H9 (cell line): ENCODE results near the gene CDK14. TPM values are rescaled to one million over a fixed set of nuclear protein-coding genes. Genes with fewer than 3 reads are reported as not detected.

Experiments
- DNase-seq: peaks from one replicate; pipeline ENCODE4 v3.0.0-alpha.2; 2017
- H2AFZ ChIP-seq: one replicate; pipeline ENCODE4 v1.6.1; 2013; ENCODE audit warnings: mild to moderate bottlenecking, low read length, control low read depth, moderate library complexity
- H2AK5ac ChIP-seq: 2 replicates; pipeline ENCODE4 v1.6.1; 2013; ENCODE audit warnings: low read length, control low read depth, mixed read lengths; ENCODE audit not compliant: insufficient read length
- H2BK120ac ChIP-seq: one replicate; pipeline ENCODE4 v1.6.1; 2013; ENCODE audit warnings: low read depth, mild to moderate bottlenecking, low read length, control low read depth, inconsistent platforms; ENCODE audit not compliant: poor library complexity, severe bottlenecking
- H2BK12ac ChIP-seq: 2 replicates; pipeline ENCODE4 v1.6.1; 2013; ENCODE audit warnings: low read length, control low read depth, mixed read lengths, low read depth; ENCODE audit not compliant: insufficient read length
- H2BK15ac ChIP-seq: 2 replicates; pipeline ENCODE4 v1.6.1; 2013; ENCODE audit warnings: low read depth, low read length, control low read depth
- H2BK20ac ChIP-seq: one replicate; pipeline ENCODE4 v1.6.1; 2013; ENCODE audit warnings: low read depth, mild to moderate bottlenecking, low read length, control low read depth, inconsistent platforms; ENCODE audit not compliant: poor library complexity, severe bottlenecking
- H2BK5ac ChIP-seq: 2 replicates; pipeline ENCODE4 v1.6.1; 2013; ENCODE audit warnings: low read length, control low read depth, mixed read lengths; ENCODE audit not compliant: insufficient read length
- H3K14ac ChIP-seq: 2 replicates; pipeline ENCODE4 v1.6.1; 2013; ENCODE audit warnings: low read length, control low read depth; ENCODE audit not compliant: insufficient read depth
- H3K18ac ChIP-seq: 2 replicates; pipeline ENCODE4 v1.6.1; 2013; ENCODE audit warnings: low read depth, mild to moderate bottlenecking, mixed read lengths, low read length, control low read depth; ENCODE audit not compliant: insufficient read length
- H3K23ac ChIP-seq: 2 replicates; pipeline ENCODE4 v1.6.1; 2013; ENCODE audit warnings: low read length, control low read depth, mixed read lengths, low read depth; ENCODE audit not compliant: insufficient read length
- H3K23me2 ChIP-seq: 2 replicates; pipeline ENCODE4 v1.6.1; 2013; ENCODE audit warnings: low read depth, mild to moderate bottlenecking, mixed read lengths, low read length, control low read depth; ENCODE audit not compliant: insufficient read length, poor library complexity, severe bottlenecking
- H3K27ac ChIP-seq: 2 replicates; pipeline ENCODE4 v1.5.1; 2013; ENCODE audit warnings: low read length, control low read depth, mixed read lengths, low read depth; ENCODE audit not compliant: insufficient read length
- H3K27me3 ChIP-seq: 2 replicates; pipeline ENCODE4 v1.6.1; 2013; ENCODE audit warnings: low read length, control low read depth, inconsistent platforms; ENCODE audit not compliant: insufficient read depth
- H3K4ac ChIP-seq: 2 replicates; pipeline ENCODE4 v1.6.1; 2013; ENCODE audit warnings: low read depth, mild to moderate bottlenecking, control low read depth, inconsistent platforms, low read length, moderate library complexity
- H3K4me1 ChIP-seq: 2 replicates; pipeline ENCODE4 v1.6.1; 2013; ENCODE audit warnings: low read length, control low read depth, inconsistent platforms; ENCODE audit not compliant: insufficient read depth
- H3K4me2 ChIP-seq: 2 replicates; pipeline ENCODE4 v1.6.1; 2013; ENCODE audit warnings: low read length, control low read depth, mixed read lengths; ENCODE audit not compliant: insufficient read length, insufficient read depth
- H3K56ac ChIP-seq: 2 replicates; pipeline ENCODE4 v1.6.1; 2013; ENCODE audit warnings: low read depth, mild to moderate bottlenecking, mixed read lengths, low read length, control low read depth; ENCODE audit not compliant: insufficient read length
- H3K79me1 ChIP-seq: 2 replicates; pipeline ENCODE4 v1.6.1; 2013; ENCODE audit warnings: low read depth, mild to moderate bottlenecking, moderate library complexity, low read length, control low read depth, inconsistent platforms; ENCODE audit not compliant: insufficient read depth, poor library complexity, severe bottlenecking
- H3K79me2 ChIP-seq: 2 replicates; pipeline ENCODE4 v1.6.1; 2013; ENCODE audit warnings: low read length, control low read depth, inconsistent platforms; ENCODE audit not compliant: insufficient read depth
- H3K9ac ChIP-seq: 2 replicates; pipeline ENCODE4 v1.6.1; 2013; ENCODE audit warnings: low read length, control low read depth, mixed read lengths; ENCODE audit not compliant: insufficient read length; ENCODE audit errors: extremely low read depth
- H3K9me3 ChIP-seq: one replicate; pipeline ENCODE4 v1.6.1; 2013; ENCODE audit warnings: low read depth, low read length, inconsistent platforms; ENCODE audit not compliant: control insufficient read depth
- H3T11ph ChIP-seq: one replicate; pipeline ENCODE4 v1.6.1; 2013; ENCODE audit warnings: mild to moderate bottlenecking, low read length, control low read depth, inconsistent platforms
- H4K20me1 ChIP-seq: one replicate; pipeline ENCODE4 v1.6.1; 2013; ENCODE audit not compliant: control insufficient read depth, insufficient read length, insufficient read depth
- H4K5ac ChIP-seq: 2 replicates; pipeline ENCODE4 v1.6.1; 2013; ENCODE audit warnings: low read depth, mild to moderate bottlenecking, mixed read lengths, low read length, control low read depth; ENCODE audit not compliant: insufficient read length
- H4K8ac ChIP-seq: replicated peaks from 2 replicates; pipeline ENCODE4 v1.6.1; 2013; ENCODE audit warnings: low read length, control low read depth, mixed read lengths, low read depth; ENCODE audit not compliant: insufficient read length
- H4K91ac ChIP-seq: 2 replicates; pipeline ENCODE4 v1.6.1; 2013; ENCODE audit warnings: low read depth, mild to moderate bottlenecking, moderate library complexity, mixed read lengths, low read length, control low read depth; ENCODE audit not compliant: insufficient read length
- H3K27ac Mint-ChIP-seq, 3 experiments: 2 replicates in 2 of 3; 3 replicates in 1 of 3; pipeline ENCODE4 v1.8.0; 2020 to 2021; ENCODE audit warnings: mixed read lengths in 3 of 3, mild to moderate bottlenecking in 1 of 3, moderate library complexity in 1 of 3
- H3K27me3 Mint-ChIP-seq: 2 replicates; pipeline ENCODE4 v1.8.0; 2021; ENCODE audit warnings: low read depth, mild to moderate bottlenecking, moderate library complexity, mixed read lengths
- H3K36me3 Mint-ChIP-seq, 3 experiments: 2 replicates in 2 of 3; 3 replicates in 1 of 3; pipeline ENCODE4 v1.8.0; 2020 to 2021; ENCODE audit warnings: low read depth in 3 of 3, mixed read lengths in 3 of 3; ENCODE audit not compliant: insufficient read depth in 1 of 3
- H3K4me1 Mint-ChIP-seq, 2 experiments: 2 replicates each; pipeline ENCODE4 v1.8.0; 2020; ENCODE audit warnings: mixed read lengths in 2 of 2
- H3K4me3 Mint-ChIP-seq, 2 experiments: 2 replicates in 1 of 2; 3 replicates in 1 of 2; pipeline ENCODE4 v1.8.0; 2020 to 2021; ENCODE audit warnings: mild to moderate bottlenecking in 2 of 2, mixed read lengths in 2 of 2, moderate library complexity in 1 of 2
- H3K9me3 Mint-ChIP-seq, 2 experiments: 2 replicates in 1 of 2; 3 replicates in 1 of 2; pipeline ENCODE4 v1.8.0; 2020; ENCODE audit warnings: mild to moderate bottlenecking in 2 of 2, mixed read lengths in 2 of 2, moderate library complexity in 1 of 2
- CTCF ChIP-seq: fragments of 200-600 bp; sonication (generic); conservative IDR thresholded peaks from 3 replicates; pipeline ENCODE4 v1.8.0; 2021; ENCODE audit warnings: antibody characterized with exemption, mild to moderate bottlenecking
- WGBS: extraction: QIAGEN DNeasy Blood & Tissue Kit; methylation state at CpG from one replicate; pipeline ENCODE4 v1.1.7; 2013; ENCODE audit warnings: missing lambda C conversion rate, low lambda C conversion rate, mixed read lengths; ENCODE audit not compliant: insufficient read length; ENCODE audit errors: extremely low coverage; 5-methylcytosine and 5-hydroxymethylcytosine counted together
- total RNA-seq: library from RNA; stranded (reverse); gene quantifications from 2 replicates; pipeline ENCODE4 v1.2.1, GENCODE V29; 2021

The CDK14 gene
- total RNA-seq, 1 experiment from 2014 or later = 23.9 TPM

- no peak overlapping the region for H3K27ac Mint-ChIP-seq
- Histone ChIP-seq H2BK15ac (no peak overlapping the region), H3K9ac (no peak overlapping the region), H4K8ac (no peak overlapping the region), H3K27me3 (no peaks in the 10 kb centered on the region), H2AK5ac (no peak overlapping the region), H4K20me1 (no peaks in the 10 kb centered on the region), H3K79me1 (no peaks in the 10 kb centered on the region), H2BK12ac (no peak overlapping the region), H2AFZ (no peak overlapping the region), H3K9me3 (peaks cover 4% of the 10 kb centered on the region), H3K23me2 (no peaks in the 10 kb centered on the region), H2BK5ac (no peak overlapping the region), H3K4me1 (no peaks in the 10 kb centered on the region), H3K27ac (no peak overlapping the region), H2BK20ac (no peak overlapping the region), H3K79me2 (no peaks in the 10 kb centered on the region), H3T11ph (no peak overlapping the region), H3K14ac (no peak overlapping the region), H3K56ac (no peak overlapping the region), H4K5ac (no peak overlapping the region), H3K18ac (no peak overlapping the region), H4K91ac (no peak overlapping the region), H3K4me2 (no peak overlapping the region), H3K4ac (no peak overlapping the region), H3K23ac (no peak overlapping the region), H2BK120ac (no peak overlapping the region)
- TF ChIP-seq CTCF = no peak
- H3K4me3 Mint-ChIP-seq = no peak overlapping the region
- no peaks in the 10 kb centered on the region for H3K27me3 Mint-ChIP-seq
- no peak for DNase-seq
- peaks cover 29 to 37% (median 30%) of the 10 kb centered on the region in 3 experiments for H3K36me3 Mint-ChIP-seq
- no CpG with 5 or more reads among the region's 1 CpG for WGBS
- peaks cover 31 to 33% of the 10 kb centered on the region in 2 experiments for H3K9me3 Mint-ChIP-seq
- peaks cover 13 to 26% of the 10 kb centered on the region in 2 experiments for H3K4me1 Mint-ChIP-seq
Observed at GRCh38 chr7:90833443-90833842, 237.3 kb downstream of the CDK14 start.
